ENCODE data around the gene RALY. TPM values are rescaled to one million over a fixed set of nuclear protein-coding genes. Genes with fewer than 3 reads are reported as not detected.

RALY gene
- total and polyA plus RNA-seq, 2 donors (not counting 3 experiments of a cell fraction or from before 2014, with no cell fraction given): 142 to 146 TPM

- ChIA-PET CTCF (interaction anchor here (2.9 kb wide), 1 partner anchor 247 kb away, joined by 10 read pairs; no protein-coding TSS in a partner anchor), POLR2A (no interaction called here)
- Histone ChIP-seq H3K9me1 (replicated peaks; ENCODE audit: control insufficient read depth, extremely low read depth, insufficient read depth, low read length) (no peaks in the 10 kb centered on the region), H2AFZ (ENCODE audit: low read depth, low read length) (no peak overlapping the region), H3K79me2 (ENCODE audit: control insufficient read depth, insufficient read depth, low read length) (peaks cover 68% of the 10 kb centered on the region), H3K9ac (replicated peaks; ENCODE audit: extremely low read depth, insufficient read depth, low read length) (peak overlapping the region; percentile 83), H3K4me3 (replicated peaks in 1 of 3; ENCODE audit: insufficient read depth in 1 of 3, low read depth in 1 of 3, low read length in 3 of 3) (peak overlapping the region; percentile 69 to 95 (median 93)), H3K27me3 (ENCODE audit: control insufficient read depth in 2 of 2, insufficient read depth in 2 of 2, low read length in 2 of 2) (no peaks in the 10 kb centered on the region), H3K4me2 (ENCODE audit: insufficient read depth, low read length) (peak overlapping the region; percentile 97), H3K4me1 (ENCODE audit: control insufficient read depth, extremely low read depth, insufficient read depth, low read length) (peaks cover 27% of the 10 kb centered on the region), H3K9me3 (replicated peaks; ENCODE audit: control insufficient read depth, insufficient read depth, low read length) (no peaks in the 10 kb centered on the region), H3K27ac (ENCODE audit: insufficient read depth, low read depth, low read length) (peak overlapping the region; percentile 78), H3K36me3 (ENCODE audit: control insufficient read depth in 2 of 2, extremely low read depth in 1 of 2, insufficient read depth in 2 of 2, low read length in 2 of 2) (peaks cover 3 to 7% of the 10 kb centered on the region in 2 experiments), H4K20me1 (replicated peaks; ENCODE audit: control insufficient read depth, extremely low read depth, insufficient read depth, low read length) (peaks cover 13% of the 10 kb centered on the region)
- TF ChIP-seq, protein P1, sequence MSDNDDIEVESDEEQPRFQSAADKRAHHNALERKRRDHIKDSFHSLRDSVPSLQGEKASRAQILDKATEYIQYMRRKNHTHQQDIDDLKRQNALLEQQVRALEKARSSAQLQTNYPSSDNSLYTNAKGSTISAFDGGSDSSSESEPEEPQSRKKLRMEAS (IDR thresholded peaks at IDR 0.05; ENCODE audit: insufficient read depth, insufficient read length): no peak
- TF ChIP-seq FOS (IDR thresholded peaks at IDR 0.05; ENCODE audit: borderline replicate concordance, insufficient read depth, low read length) (no peak), MYC (IDR thresholded peaks at IDR 0.05; ENCODE audit: low read depth, low read length) (no peak), POLR2A (IDR thresholded peaks at IDR 0.05; ENCODE audit: low read depth, low read length) (peak; percentile 5), POLR2AphosphoS5 (IDR thresholded peaks at IDR 0.05; ENCODE audit: insufficient read depth, low read depth, low read length) (no peak), EZH2 (IDR thresholded peaks at IDR 0.05; ENCODE audit: borderline replicate concordance, low read depth, low read length, severe bottlenecking) (no peak)
- TF ChIP-seq, protein P2, sequence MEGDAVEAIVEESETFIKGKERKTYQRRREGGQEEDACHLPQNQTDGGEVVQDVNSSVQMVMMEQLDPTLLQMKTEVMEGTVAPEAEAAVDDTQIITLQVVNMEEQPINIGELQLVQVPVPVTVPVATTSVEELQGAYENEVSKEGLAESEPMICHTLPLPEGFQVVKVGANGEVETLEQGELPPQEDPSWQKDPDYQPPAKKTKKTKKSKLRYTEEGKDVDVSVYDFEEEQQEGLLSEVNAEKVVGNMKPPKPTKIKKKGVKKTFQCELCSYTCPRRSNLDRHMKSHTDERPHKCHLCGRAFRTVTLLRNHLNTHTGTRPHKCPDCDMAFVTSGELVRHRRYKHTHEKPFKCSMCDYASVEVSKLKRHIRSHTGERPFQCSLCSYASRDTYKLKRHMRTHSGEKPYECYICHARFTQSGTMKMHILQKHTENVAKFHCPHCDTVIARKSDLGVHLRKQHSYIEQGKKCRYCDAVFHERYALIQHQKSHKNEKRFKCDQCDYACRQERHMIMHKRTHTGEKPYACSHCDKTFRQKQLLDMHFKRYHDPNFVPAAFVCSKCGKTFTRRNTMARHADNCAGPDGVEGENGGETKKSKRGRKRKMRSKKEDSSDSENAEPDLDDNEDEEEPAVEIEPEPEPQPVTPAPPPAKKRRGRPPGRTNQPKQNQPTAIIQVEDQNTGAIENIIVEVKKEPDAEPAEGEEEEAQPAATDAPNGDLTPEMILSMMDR (IDR thresholded peaks at IDR 0.05; ENCODE audit: extremely low read depth in 1 of 2, insufficient read depth in 1 of 2, low read depth in 1 of 2, low read length in 2 of 2): no peak
- dilution Hi-C loops (cut with MboI; ENCODE audit: extremely low pct_ligation_motif_present, low sequenced_read_pairs) (no loop called here), intact Hi-C loops (cut with micrococcal nuclease) (no loop called here)
- no TSS peak for BruUV-seq (replicated peaks)
- FAIRE-seq (no peak), DNase-seq (ENCODE audit: low read depth, low spot score) (peak; percentile 42)
Observed at GRCh38 chr20:34110025-34110744, 116.5 kb downstream of the RALY start.

Data from endothelial cell of umbilical vein (primary cell).